Body of pancreas (tissue), 4 donors: ENCODE results near the gene DPP8.

Experiments used
- CTCF ChIP-seq, 7 experiments: fragments of 450-650 bp in 4 of 7; fragments of 200-600 bp in 3 of 7; sonication (generic) in 3 of 7; IDR thresholded peaks; one replicate each; pipeline ENCODE4 v1.5.1; 2016 to 2019; ENCODE audit warnings: antibody characterized with exemption in 7 of 7
- POLR2A ChIP-seq, 3 donors: fragments of 450-650 bp; IDR thresholded peaks; one replicate each; pipeline ENCODE4 v1.6.1; 2016; ENCODE audit warnings: antibody characterized with exemption in 3 of 3, mild to moderate bottlenecking in 2 of 3

- TF ChIP-seq CTCF (IDR thresholded peaks at IDR 0.05) (no peak), POLR2A (IDR thresholded peaks at IDR 0.05) (no peak)
These were observed 109.0 kb downstream of the DPP8 start for GRCh38 chr15:65408324-65409035.
